ENCODE measurements around the gene SMCHD1.

- no peak for TF ChIP-seq CTCF (IDR thresholded peaks at IDR 0.05)
- TF ChIP-seq POLR2AphosphoS5 (IDR thresholded peaks at IDR 0.05): no peak
Measured at GRCh38 chr18:2654928-2655177, 673 bp upstream of the SMCHD1 start.

Measured in prostate gland (tissue), 2 donors.